C1 segment of cervical spinal cord (tissue), 14 donors: ENCODE measurements around the gene RANBP9.

ENCODE experiments used
- DNase-seq, 14 donors: peaks; one replicate each; lab custom pipeline; 2025; lab: John Stamatoyannopoulos, UW

Gene RANBP9

GRCh38 chr6:13710552-13711323, 897 bp downstream of the RANBP9 start:
- peak in 9 of 14 donors; percentile 21 to 68 (median 45) for DNase-seq

- DNase-seq = peak in 1 of 14 donors; percentile 35
Observed at GRCh38 chr6:13709689-13710551, 1.7 kb downstream of the RANBP9 start.

GRCh38 chr6:13708736-13709135, 2.9 kb downstream of the RANBP9 start:
- no peak for DNase-seq

GRCh38 chr6:13703496-13703895, 8.1 kb downstream of the RANBP9 start:
- no peak for DNase-seq

- DNase-seq = no peak
Observed at GRCh38 chr6:13702809-13703302, 8.8 kb downstream of the RANBP9 start.

- DNase-seq = no peak
Observed at GRCh38 chr6:13700232-13700631, 11.4 kb downstream of the RANBP9 start.

- no peak for DNase-seq
Observed at GRCh38 chr6:13698715-13699114, 12.9 kb downstream of the RANBP9 start.

GRCh38 chr6:13697857-13698256, 13.8 kb downstream of the RANBP9 start:
- DNase-seq = no peak

GRCh38 chr6:13696226-13696625, 15.4 kb downstream of the RANBP9 start:
- no peak for DNase-seq

- DNase-seq = no peak
Observed at GRCh38 chr6:13695252-13695651, 16.4 kb downstream of the RANBP9 start.

- DNase-seq = no peak
Observed at GRCh38 chr6:13694562-13694961, 17.1 kb downstream of the RANBP9 start.

GRCh38 chr6:13689511-13690256, 22.0 kb downstream of the RANBP9 start:
- DNase-seq = no peak

GRCh38 chr6:13688692-13689196, 22.9 kb downstream of the RANBP9 start:
- DNase-seq = no peak

- no peak for DNase-seq
Observed at GRCh38 chr6:13687917-13688351, 23.7 kb downstream of the RANBP9 start.

- no peak for DNase-seq
Observed at GRCh38 chr6:13684855-13685254, 26.8 kb downstream of the RANBP9 start.

GRCh38 chr6:13683038-13683437, 28.6 kb downstream of the RANBP9 start:
- DNase-seq = no peak

GRCh38 chr6:13682346-13682745, 29.3 kb downstream of the RANBP9 start:
- DNase-seq = no peak

- DNase-seq = no peak
Observed at GRCh38 chr6:13681305-13682061, 30.2 kb downstream of the RANBP9 start.

- no peak for DNase-seq
Observed at GRCh38 chr6:13680448-13680968, 31.1 kb downstream of the RANBP9 start.

- no peak for DNase-seq
Observed at GRCh38 chr6:13679996-13680395, 31.6 kb downstream of the RANBP9 start.
